CD4-positive, CD25-positive, alpha-beta regulatory T cell (primary cell): ENCODE results near the gene PFKFB2. TPM values are rescaled to one million over a fixed set of nuclear protein-coding genes. Genes with fewer than 3 reads are reported as not detected.

Source experiments
- ATAC-seq, 2 donors: fragments of 150-1000 bp; cut with Tn5 transposase; one replicate each; pipeline ENCODE4 v1.10.0; 2021; ENCODE audit warnings: low read depth in 2 of 2, moderate number of reproducible peaks in 2 of 2, moderate library complexity in 1 of 2
- DNase-seq, 3 donors: peaks; one replicate each; pipeline versions ENCODE4 v3.0.0 to v3.0.0-alpha.2; 2012 to 2022; ENCODE audit warnings: mixed read lengths in 1 of 3
- H3K27ac ChIP-seq: one replicate; pipeline ENCODE4 v1.7.0; 2013; ENCODE audit warnings: mild to moderate bottlenecking, low read length; ENCODE audit not compliant: insufficient read depth, poor library complexity, severe bottlenecking
- H3K27me3 ChIP-seq: one replicate; pipeline ENCODE4 v1.7.0; 2013; ENCODE audit warnings: low read length; ENCODE audit not compliant: control insufficient read depth, insufficient read depth
- H3K36me3 ChIP-seq: one replicate; pipeline ENCODE4 v1.7.0; 2013; ENCODE audit warnings: mild to moderate bottlenecking, low read length, moderate library complexity; ENCODE audit not compliant: control insufficient read depth, insufficient read depth
- H3K4me1 ChIP-seq: 2 replicates; pipeline ENCODE4 v1.7.0; 2013; ENCODE audit warnings: mild to moderate bottlenecking, low read length; ENCODE audit not compliant: insufficient read depth, control insufficient read depth, poor library complexity, severe bottlenecking
- H3K4me3 ChIP-seq: one replicate; pipeline ENCODE4 v1.7.0; 2013; ENCODE audit warnings: low read depth, mild to moderate bottlenecking, low read length, moderate library complexity
- H3K9me3 ChIP-seq, 2 experiments: 1 replicate in 1 of 2; 2 replicates in 1 of 2; pipeline ENCODE4 v1.7.0; 2013; ENCODE audit warnings: low read length in 2 of 2, mild to moderate bottlenecking in 1 of 2, moderate library complexity in 1 of 2; ENCODE audit not compliant: control insufficient read depth in 2 of 2
- H3K27ac Mint-ChIP-seq, 3 donors: one replicate each; pipeline ENCODE4 v1.8.0; 2020 to 2022; ENCODE audit warnings: mild to moderate bottlenecking in 3 of 3, mixed read lengths in 3 of 3, moderate library complexity in 2 of 3
- H3K27me3 Mint-ChIP-seq: one replicate; pipeline ENCODE4 v1.8.0; 2022; ENCODE audit warnings: mild to moderate bottlenecking, mixed read lengths
- H3K36me3 Mint-ChIP-seq: one replicate; pipeline ENCODE4 v1.8.0; 2020; ENCODE audit warnings: mixed read lengths
- H3K4me1 Mint-ChIP-seq, 4 donors: one replicate each; pipeline ENCODE4 v1.8.0; 2020 to 2022; ENCODE audit warnings: mixed read lengths in 4 of 4, mild to moderate bottlenecking in 1 of 4
- H3K4me3 Mint-ChIP-seq, 4 donors: one replicate each; pipeline ENCODE4 v1.8.0; 2020 to 2022; ENCODE audit warnings: mild to moderate bottlenecking in 4 of 4, mixed read lengths in 4 of 4, moderate library complexity in 3 of 4
- H3K9me3 Mint-ChIP-seq, 7 donors: one replicate each; pipeline ENCODE4 v1.8.0; 2020 to 2022; ENCODE audit warnings: mixed read lengths in 7 of 7, mild to moderate bottlenecking in 3 of 7, moderate library complexity in 2 of 7
- polyA plus RNA-seq, 4 donors: library from polyadenylated mRNA; unstranded; fragments of 300-500 nt; fragmentation: Illumina TruSeq; gene quantifications; one replicate each; pipeline ENCODE4 v1.2.3, GENCODE V29; 2021
- total RNA-seq: library from RNA; stranded (reverse); gene quantifications from one replicate; pipeline ENCODE4 v1.2.3, GENCODE V29; 2022

Gene PFKFB2
- total and polyA plus RNA-seq, 5 donors from 2014 or later, result 0.32 to 1.1 (median 0.59) TPM; not detected in 1

DNA sequence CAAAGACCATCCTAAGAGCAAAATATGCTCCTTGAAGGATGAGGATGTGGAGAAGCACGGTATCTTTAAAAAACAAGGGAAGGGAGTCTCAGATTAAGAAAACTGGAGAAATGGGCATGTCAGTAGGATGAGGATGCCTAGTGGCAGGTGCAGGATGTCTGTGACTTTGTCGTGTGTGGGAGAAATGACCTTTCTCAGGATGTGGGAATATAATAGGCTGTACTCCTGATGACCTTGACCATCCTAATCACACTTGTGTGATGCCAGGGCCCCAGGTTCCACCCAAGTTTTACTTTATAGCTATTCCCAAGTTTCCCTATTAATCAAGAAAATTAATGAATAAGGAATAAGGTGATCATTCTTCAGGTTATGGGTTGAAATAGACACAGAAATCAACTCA is 33.4 kb upstream of the PFKFB2 start:
- Mint-ChIP-seq H3K27me3 (peaks cover 41% of the 10 kb centered on the region), H3K36me3 (no peaks in the 10 kb centered on the region), H3K9me3 (peaks cover 0 to 5% (median 0%) of the 10 kb centered on the region in 7 donors), H3K4me1 (no peaks in the 10 kb centered on the region), H3K4me3 (no peak overlapping the region), H3K27ac (no peak overlapping the region)
- peaks cover 6% of the 10 kb centered on the region for H3K27me3 ChIP-seq
- H3K4me1 ChIP-seq, result no peaks in the 10 kb centered on the region
- ATAC-seq (no peak), DNase-seq (no peak)
- no peak overlapping the region for H3K4me3 ChIP-seq
- no peak overlapping the region for H3K27ac ChIP-seq
- no peaks in the 10 kb centered on the region for H3K9me3 ChIP-seq
- no peaks in the 10 kb centered on the region for H3K36me3 ChIP-seq

DNA sequence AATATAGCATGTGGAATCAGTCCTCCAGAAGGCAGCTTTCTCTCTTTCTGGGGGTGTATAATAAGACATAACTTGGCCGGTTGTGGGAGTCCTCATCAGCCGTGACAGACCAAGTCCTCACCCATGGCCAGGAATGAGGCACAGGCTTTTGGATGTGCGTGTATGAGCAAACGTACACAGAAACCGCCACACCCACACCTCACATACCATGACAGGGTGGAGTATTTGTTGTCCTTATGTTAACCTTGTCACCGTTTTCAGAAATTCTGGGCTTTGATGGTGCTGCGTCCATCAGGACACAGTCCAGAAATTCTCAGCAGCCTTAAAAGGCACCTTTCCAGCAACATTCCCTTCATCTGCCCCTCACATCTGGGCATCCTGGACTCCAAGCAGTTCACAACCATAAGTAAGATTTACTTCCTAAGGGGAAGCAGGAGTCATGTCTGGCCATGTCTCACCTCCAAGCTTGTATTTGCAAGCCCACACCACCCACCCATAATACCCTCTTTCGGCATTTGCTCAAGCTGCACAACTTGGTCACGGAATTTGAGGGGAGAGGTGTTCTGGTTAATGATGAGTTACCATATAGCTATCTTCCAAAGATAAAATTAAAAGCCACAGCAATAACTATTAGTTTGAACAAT is 32.9 kb upstream of the PFKFB2 start:
- no peak overlapping the region for H3K4me3 Mint-ChIP-seq
- ATAC-seq (no peak), DNase-seq (no peak)
- H3K9me3 ChIP-seq, result no peaks in the 10 kb centered on the region
- no peaks in the 10 kb centered on the region for H3K4me1 ChIP-seq
- H3K27ac ChIP-seq, result no peak overlapping the region
- peaks cover 0 to 5% (median 0%) of the 10 kb centered on the region in 7 donors for H3K9me3 Mint-ChIP-seq
- no peak overlapping the region for H3K27ac Mint-ChIP-seq
- no peaks in the 10 kb centered on the region for H3K36me3 ChIP-seq
- peaks cover 41% of the 10 kb centered on the region for H3K27me3 Mint-ChIP-seq
- no peak overlapping the region for H3K4me3 ChIP-seq
- no peaks in the 10 kb centered on the region for H3K4me1 Mint-ChIP-seq
- H3K27me3 ChIP-seq, result peaks cover 6% of the 10 kb centered on the region
- no peaks in the 10 kb centered on the region for H3K36me3 Mint-ChIP-seq

DNA sequence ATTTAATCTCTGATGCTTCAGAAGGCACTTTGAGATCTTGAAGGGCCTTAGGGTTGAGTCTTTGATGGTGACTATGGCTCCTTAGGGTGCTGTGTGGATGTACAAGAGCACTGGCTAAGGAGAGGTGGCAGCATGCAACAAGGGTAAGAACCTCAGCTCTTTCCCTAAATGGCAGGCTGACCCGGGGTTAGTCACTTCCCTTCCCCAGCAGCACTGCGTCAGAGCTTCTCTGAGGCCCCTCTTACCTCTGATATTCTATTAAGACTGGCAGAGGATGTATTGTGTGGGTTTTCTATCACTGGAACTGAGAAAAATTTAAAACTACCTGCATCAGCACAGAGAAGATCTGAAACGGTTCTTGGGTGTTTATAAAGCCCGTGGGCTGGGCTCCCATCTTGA is 32.4 kb upstream of the PFKFB2 start:
- H3K4me3 ChIP-seq, result no peak overlapping the region
- Mint-ChIP-seq H3K4me1 (no peaks in the 10 kb centered on the region), H3K36me3 (no peaks in the 10 kb centered on the region), H3K4me3 (no peak overlapping the region), H3K27me3 (peaks cover 46% of the 10 kb centered on the region), H3K27ac (no peak overlapping the region), H3K9me3 (peaks cover 0 to 5% (median 0%) of the 10 kb centered on the region in 7 donors)
- H3K36me3 ChIP-seq, result no peaks in the 10 kb centered on the region
- no peak for ATAC-seq
- H3K9me3 ChIP-seq, result no peaks in the 10 kb centered on the region
- DNase-seq, result no peak
- no peak overlapping the region for H3K27ac ChIP-seq
- peaks cover 8% of the 10 kb centered on the region for H3K27me3 ChIP-seq
- no peaks in the 10 kb centered on the region for H3K4me1 ChIP-seq

DNA sequence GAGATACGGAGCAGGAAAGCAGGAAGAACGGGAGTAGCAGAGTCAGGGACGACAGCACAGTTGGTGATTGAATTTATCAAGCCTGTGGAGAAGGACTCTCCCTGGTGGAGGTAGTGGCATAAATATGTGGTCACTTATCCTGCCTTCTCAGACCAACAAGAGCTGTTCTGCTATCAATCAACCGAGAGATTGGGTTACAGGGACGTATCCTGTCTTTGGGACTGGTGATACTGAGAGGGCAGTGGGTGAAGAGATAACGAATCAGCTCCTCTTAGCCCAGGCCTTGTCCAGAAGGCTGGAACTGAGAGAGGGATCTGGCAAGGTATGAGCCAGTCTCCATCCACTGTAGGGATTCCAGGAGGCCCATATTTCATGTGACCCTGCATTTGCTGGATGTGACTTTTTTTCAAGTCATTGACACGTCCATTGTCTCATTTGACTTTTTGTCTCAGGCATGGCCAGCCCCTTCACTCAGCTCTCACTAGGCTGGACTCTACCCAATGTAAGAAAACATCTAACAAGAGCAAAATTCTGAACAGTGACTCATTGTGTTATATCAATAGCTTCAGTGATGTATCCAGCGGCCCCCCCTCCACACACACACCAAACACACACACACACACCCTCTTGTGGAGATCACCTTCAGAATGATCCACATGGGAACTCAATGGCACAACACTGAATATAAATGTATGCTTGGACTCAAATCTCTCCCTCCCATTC is 31.8 kb upstream of the PFKFB2 start:
- peaks cover 10% of the 10 kb centered on the region for H3K27me3 ChIP-seq
- H3K36me3 ChIP-seq, result no peaks in the 10 kb centered on the region
- peaks cover 48% of the 10 kb centered on the region for H3K27me3 Mint-ChIP-seq
- no peaks in the 10 kb centered on the region for H3K36me3 Mint-ChIP-seq
- H3K9me3 Mint-ChIP-seq, result peaks cover 0 to 3% (median 0%) of the 10 kb centered on the region in 7 donors
- H3K27ac Mint-ChIP-seq, result no peak overlapping the region
- no peaks in the 10 kb centered on the region for H3K9me3 ChIP-seq
- DNase-seq, result no peak
- no peak for ATAC-seq
- no peaks in the 10 kb centered on the region for H3K4me1 ChIP-seq
- H3K27ac ChIP-seq, result no peak overlapping the region
- no peaks in the 10 kb centered on the region for H3K4me1 Mint-ChIP-seq
- no peak overlapping the region for H3K4me3 Mint-ChIP-seq
- H3K4me3 ChIP-seq, result no peak overlapping the region

DNA sequence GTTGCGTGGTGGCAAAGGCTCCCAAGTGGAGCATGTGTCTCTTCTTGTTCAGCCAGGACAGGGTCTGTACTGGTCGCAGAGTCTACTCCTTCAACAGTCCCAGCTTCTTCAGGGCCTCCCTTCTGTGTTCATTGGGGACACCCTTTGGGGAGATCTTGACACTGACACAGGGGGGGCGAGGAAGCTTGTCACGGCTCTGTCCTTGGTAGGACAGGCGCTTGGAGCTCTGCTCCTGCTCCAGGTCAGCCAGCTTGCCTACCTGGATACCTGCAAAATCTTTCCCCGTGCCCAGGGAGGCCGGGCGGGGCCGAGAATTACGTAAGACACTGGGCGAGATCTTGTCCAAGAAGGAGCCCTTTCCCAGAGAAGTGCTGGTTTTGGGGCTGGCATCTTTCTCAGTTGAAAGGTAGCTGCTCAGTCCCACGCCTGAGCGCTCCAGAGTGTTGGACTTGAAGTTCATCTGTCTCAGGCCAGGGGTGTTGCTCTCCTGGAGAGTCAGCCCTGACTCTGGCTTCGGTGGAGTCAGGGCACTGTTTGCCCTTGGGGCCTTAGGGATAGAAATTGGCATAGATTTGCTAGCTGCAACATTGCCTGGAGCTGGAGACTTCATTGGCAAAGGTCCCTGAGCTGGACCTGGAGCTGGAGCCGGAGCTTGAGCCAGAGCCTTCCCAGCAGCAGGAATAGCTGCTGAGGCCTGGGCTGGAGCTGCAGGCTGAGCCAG is 31.0 kb upstream of the PFKFB2 start:
- H3K4me3 Mint-ChIP-seq, result no peak overlapping the region
- Histone ChIP-seq H3K4me1 (no peaks in the 10 kb centered on the region), H3K9me3 (no peaks in the 10 kb centered on the region), H3K4me3 (no peak overlapping the region), H3K27me3 (peaks cover 13% of the 10 kb centered on the region), H3K36me3 (no peaks in the 10 kb centered on the region), H3K27ac (no peak overlapping the region)
- DNase-seq (no peak), ATAC-seq (no peak)
- no peaks in the 10 kb centered on the region for H3K4me1 Mint-ChIP-seq
- peaks cover 0 to 3% (median 0%) of the 10 kb centered on the region in 7 donors for H3K9me3 Mint-ChIP-seq
- H3K27me3 Mint-ChIP-seq, result peaks cover 45% of the 10 kb centered on the region
- H3K36me3 Mint-ChIP-seq, result no peaks in the 10 kb centered on the region
- H3K27ac Mint-ChIP-seq, result no peak overlapping the region

DNA sequence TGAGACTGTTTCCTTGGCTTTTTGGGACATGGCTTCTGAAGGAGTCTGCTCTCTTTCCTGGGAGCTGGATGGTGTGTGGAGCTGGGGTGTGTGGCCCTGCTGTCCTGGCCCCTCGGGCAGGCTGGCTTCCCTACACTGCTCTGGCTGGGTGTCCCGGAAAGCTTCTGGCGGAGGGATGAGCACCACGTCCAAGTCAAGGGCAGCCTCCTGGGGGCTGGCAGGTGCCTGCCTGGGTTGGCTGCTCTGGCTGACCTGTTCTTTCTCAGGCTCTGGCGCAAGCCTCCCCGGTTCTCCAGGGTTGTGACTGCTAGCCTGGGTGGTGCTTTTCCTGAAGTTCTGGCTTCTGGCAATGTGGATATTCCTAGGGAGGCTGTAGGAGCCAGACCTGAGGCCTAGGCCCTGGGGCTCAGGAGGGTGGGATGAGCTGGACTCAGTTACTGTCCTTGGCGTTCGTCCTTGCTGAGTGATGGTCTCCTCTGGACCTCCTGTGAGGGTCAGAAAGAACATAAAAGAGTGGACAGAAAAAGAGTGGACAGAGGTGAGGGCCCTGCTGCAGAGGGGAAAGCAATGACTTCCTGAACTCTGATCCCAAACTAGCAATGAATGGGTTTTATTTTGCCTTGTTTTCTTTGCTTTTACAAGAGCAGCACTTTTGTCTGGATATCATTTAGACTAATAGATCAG is 29.9 kb upstream of the PFKFB2 start:
- H3K4me3 ChIP-seq, result no peak overlapping the region
- Mint-ChIP-seq H3K4me1 (no peaks in the 10 kb centered on the region), H3K4me3 (no peak overlapping the region), H3K27me3 (peaks cover 43% of the 10 kb centered on the region), H3K9me3 (peaks cover 0 to 3% (median 0%) of the 10 kb centered on the region in 7 donors), H3K27ac (no peak overlapping the region), H3K36me3 (no peaks in the 10 kb centered on the region)
- DNase-seq, result no peak
- no peaks in the 10 kb centered on the region for H3K9me3 ChIP-seq
- H3K36me3 ChIP-seq, result no peaks in the 10 kb centered on the region
- peaks cover 17% of the 10 kb centered on the region for H3K27me3 ChIP-seq
- no peaks in the 10 kb centered on the region for H3K4me1 ChIP-seq
- ATAC-seq, result no peak
- H3K27ac ChIP-seq, result no peak overlapping the region

DNA sequence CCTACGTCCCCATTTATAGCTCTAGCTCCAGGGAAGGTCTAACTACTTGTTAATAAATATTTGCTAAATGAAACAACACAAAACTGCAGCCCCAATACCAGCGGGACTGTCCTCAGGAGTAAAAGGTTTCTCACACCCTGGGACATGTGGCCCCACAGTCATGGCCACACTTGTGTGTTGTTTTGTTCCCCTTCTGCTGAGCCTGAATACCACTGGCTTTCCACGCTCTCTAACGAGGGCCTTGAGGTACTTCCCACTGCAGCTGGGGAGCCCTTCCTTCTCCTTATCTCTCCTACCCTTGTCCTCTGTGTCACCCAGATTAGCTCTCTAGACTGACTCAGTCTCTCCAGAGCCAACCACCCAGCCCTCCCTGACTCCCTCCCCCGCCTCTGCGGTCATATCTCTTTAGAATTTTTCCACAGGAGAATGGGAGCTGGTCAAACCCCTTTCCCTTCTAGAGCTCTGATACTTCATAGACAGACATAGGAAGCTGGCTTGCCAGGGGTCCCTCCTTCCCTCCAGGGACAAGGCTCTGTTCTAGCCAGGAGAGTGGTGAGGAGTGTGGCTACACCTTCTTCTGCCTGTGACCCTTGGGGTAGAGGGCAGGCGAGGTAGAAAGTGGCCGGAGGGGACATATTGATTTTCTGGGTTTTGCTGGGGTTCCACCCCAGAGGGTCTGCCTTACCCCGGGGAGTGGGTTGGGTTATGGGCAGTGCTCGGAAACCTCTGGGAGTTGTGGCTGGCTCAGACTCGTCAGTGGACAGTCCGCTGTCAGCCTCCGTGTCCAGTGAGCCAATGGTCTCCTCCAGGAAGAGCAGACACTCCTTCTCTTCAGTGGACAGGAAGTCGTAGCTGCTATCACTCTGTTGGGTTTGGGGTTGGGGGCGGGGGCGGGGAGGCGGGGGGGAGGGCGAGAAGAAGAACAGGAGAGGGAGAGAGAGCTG is 28.6 kb upstream of the PFKFB2 start:
- Mint-ChIP-seq H3K9me3 (no peaks in the 10 kb centered on the region), H3K4me3 (no peak overlapping the region), H3K36me3 (no peaks in the 10 kb centered on the region), H3K4me1 (no peaks in the 10 kb centered on the region), H3K27ac (no peak overlapping the region), H3K27me3 (peaks cover 50% of the 10 kb centered on the region)
- Histone ChIP-seq H3K27me3 (peaks cover 23% of the 10 kb centered on the region), H3K4me3 (no peak overlapping the region), H3K36me3 (no peaks in the 10 kb centered on the region), H3K9me3 (no peaks in the 10 kb centered on the region), H3K4me1 (no peaks in the 10 kb centered on the region), H3K27ac (no peak overlapping the region)
- no peak for ATAC-seq
- no peak for DNase-seq
